Midbrain (tissue), 1 donor: ENCODE results near the gene ENDOD1.
"Not testable (repeated sequence)": the region's sequence is repeated elsewhere in the genome, so short reads cannot be mapped to it uniquely, and the experiment has no call there.

ENCODE experiments used
- DNase-seq: peaks from one replicate; lab custom pipeline; 2025; lab: John Stamatoyannopoulos, UW

ENDOD1 gene, protein sequence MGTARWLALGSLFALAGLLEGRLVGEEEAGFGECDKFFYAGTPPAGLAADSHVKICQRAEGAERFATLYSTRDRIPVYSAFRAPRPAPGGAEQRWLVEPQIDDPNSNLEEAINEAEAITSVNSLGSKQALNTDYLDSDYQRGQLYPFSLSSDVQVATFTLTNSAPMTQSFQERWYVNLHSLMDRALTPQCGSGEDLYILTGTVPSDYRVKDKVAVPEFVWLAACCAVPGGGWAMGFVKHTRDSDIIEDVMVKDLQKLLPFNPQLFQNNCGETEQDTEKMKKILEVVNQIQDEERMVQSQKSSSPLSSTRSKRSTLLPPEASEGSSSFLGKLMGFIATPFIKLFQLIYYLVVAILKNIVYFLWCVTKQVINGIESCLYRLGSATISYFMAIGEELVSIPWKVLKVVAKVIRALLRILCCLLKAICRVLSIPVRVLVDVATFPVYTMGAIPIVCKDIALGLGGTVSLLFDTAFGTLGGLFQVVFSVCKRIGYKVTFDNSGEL

DNA sequence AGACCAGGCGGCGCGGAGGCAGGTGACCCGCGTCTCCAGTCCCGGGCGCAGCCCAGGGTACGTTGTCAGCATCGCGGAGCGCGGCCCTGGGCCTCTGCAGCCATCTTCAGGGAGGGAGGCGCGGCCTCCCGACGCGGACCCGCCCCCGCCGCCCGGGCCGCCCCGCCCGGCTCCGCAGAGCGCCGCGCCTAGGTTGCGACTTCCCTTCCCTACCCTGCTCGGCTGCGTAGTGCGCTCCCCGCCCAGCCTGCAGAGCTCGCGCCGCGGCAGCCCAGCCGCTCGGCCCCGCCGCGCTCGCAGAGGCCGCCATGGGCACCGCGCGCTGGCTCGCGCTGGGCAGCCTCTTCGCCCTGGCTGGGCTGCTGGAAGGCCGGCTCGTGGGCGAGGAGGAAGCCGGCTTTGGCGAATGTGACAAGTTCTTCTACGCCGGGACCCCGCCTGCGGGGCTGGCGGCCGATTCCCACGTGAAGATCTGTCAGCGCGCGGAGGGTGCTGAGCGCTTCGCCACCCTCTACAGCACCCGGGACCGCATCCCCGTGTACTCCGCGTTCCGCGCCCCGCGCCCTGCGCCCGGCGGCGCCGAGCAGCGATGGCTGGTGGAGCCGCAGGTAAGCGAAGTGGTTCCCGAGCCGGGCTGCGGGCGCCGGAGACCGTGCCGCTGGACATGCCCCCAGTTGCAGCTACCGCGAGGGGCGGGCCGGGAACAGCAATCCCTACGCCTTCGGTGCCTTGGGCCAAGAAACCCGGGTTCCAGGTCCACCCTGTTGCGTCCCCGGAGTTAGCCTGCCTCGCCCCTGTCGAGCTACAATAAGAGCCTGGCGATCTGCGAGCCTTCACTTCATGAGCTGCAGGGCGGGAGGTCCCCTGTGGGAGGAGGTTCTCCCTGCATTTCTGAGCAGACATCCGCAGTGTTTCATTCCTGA lies at the start of gene ENDOD1:
ENDOD1 (plus strand) TSS at position 227 of the 923 bp plus-strand sequence; CDS start at position 309, 82 bp downstream.
- DNase-seq: peak; percentile 82

DNA sequence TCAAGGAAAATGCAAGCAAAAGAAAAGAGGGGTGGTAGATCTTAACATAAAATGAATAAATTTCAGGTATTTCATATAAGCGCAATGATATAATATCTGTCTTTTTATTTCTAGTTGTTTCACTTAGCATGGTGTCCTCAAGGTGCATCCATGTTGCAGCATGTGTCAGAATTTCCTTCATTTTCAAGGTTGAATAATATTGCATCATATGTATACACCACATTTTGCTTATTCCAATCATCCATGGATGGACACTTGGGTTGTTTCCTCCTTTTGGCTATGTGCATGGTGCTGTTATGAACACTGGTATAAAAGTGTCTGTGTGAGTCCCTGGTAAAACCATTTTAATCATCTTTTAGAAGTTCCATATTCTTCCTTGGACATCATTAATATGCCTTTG lies 47.4 kb upstream of the ENDOD1 start:
- no peak for DNase-seq

DNA sequence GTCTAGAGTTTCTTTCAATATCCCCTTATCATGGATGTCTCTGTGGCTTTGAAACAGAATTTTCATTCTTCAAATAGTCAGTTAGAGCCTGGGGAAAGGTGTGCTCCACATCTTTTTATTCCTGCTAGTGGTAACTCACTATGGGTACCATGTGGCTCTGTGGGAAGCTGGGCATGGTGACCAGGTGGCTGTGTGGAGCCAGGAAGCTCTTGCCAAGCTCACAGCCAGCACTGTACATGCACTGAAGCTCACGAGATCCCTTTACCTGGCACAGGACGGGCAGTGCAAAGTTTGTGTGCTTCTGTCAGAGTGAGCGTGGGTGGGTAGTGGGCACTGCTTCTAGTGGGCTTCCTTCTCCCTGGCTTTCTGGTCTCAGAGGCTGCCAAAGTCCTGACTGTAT lies 46.7 kb upstream of the ENDOD1 start:
- DNase-seq: no peak

DNA sequence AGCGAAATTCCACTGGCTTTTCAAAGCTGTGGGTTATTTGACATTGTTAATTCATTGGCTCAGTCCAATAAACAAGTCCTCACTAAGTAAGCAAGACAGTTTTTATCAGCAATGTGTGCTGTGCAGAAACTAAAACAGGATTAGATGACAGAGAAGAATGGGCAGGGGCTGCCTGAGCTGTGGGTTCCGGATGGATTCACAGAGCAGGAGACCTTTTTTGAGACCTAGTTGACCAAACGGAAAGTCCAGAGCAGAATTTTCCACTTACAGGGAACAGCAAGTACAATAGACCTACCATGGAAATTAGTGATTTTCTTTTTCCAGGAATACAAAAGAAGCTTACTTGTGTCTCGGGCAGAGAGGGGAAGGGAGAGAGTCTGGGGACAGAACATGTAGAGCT lies 45.6 kb upstream of the ENDOD1 start:
- DNase-seq: no peak

DNA sequence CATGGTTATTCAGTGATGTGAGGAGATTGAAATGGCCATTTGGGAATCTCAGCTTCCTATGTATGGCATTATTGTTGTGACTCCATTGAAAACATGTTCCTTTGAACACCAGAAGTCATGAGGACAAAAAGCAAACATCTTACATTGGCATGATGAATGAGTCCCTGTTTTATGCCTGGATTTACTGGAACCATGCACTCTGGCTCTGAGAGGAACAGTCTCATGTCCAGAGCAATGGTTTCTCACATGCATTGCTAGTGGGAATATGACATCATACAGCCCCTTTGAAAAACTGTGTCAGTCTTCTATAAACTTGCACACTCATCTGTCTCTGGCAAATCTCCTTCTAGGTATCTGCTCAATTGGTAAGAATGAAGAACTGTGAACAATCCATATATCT lies 43.8 kb upstream of the ENDOD1 start:
- no peak for DNase-seq

DNA sequence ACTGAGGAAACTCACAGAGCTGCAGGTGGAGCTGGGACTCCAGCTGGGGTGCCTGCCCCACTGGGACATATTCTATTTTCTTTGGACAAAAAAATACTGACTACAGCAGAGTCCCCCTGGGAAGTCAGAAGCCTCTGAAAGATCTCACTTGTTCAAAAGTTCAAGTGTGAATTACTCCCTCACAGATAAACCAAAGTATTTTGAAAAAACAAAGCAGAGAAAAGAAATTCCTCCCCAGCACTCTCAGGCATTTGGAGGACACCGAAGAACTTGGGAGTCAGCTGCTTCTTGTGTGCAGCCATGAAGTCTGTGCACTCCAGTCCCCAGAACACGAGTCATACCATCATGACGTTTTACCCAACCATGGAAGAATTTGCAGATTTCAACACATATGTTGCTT lies 40.5 kb upstream of the ENDOD1 start, which contains the start of gene KDM4F:
KDM4F (plus strand) TSS at position 301 of the 400 bp plus-strand sequence.
- not testable (repeated sequence) for DNase-seq

DNA sequence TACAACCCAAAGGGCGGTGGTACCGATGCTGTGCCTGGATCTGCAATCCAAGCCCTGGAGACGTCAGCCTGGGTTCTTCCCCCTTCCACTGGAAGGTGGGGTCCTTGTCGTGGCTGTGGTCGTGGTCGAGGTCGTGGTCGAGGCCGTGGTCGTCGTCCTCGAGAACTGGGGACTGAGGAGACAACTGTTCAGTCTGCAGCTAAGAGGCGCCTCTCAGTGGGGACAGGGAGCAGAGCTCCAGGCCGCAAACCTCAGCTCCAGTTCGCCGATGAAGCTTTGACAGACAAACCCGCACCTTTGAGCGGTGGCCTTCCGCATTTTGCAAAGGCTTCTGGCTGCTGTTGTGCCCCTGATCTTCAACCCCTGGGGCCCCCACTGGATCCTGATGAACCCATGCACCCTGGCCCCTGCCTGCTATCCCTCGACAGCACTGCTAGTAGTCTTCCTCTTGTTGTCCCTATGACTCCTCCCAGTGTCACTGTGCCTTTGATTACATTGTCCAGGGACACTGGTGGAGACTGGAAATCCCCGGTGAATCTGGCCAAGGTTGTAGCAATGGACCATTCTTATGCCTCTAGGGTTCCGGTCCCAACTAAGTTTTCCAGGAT lies 38.9 kb upstream of the ENDOD1 start:
- DNase-seq: no peak

DNA sequence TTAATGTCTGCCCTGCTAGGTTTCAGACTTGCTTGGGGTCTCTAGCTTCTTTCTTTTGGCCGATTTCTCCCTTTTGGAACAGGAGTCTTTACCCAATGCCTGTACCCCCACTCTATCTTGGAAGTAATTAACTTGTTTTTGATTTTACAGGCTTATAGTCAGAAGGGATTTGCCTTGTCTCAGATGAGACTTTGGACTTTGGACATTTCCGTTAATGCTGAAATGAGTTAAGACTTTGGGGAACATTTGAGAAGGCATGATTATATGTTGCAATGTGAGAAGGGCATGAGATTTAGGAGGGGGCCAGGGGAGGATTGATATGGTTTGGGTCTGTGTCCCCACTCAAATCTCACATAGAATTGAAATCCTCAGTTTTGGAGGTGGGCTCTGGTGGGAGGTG lies 35.3 kb upstream of the ENDOD1 start:
- DNase-seq: no peak

DNA sequence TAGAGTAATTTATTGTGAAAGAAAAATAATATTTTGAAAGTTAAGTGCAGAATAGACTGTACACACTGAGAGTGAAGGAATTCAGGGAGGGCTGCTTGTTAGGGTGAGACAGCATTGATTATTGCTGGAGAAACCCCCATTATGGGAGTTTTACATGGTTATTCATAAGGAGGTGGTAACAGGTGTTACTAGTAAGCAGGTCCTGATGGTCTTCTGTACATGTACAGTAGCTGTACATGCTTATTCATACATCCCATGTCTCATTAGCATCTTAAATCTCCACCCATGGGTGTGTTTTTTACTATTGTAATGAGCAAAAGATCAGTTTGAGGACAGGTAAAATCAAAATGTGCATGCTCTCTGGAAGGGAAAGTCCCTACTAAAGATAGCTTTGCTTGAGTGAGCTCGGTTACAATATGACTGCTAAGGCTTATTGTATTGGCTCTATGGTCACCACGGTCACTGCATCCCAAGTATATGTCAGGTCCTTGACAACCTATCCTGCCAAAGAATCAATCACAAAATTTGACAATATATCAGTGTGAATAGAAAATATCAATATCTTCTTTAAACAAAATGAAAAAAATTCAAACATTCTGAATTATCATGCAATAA lies 34.3 kb upstream of the ENDOD1 start:
- DNase-seq: no peak

DNA sequence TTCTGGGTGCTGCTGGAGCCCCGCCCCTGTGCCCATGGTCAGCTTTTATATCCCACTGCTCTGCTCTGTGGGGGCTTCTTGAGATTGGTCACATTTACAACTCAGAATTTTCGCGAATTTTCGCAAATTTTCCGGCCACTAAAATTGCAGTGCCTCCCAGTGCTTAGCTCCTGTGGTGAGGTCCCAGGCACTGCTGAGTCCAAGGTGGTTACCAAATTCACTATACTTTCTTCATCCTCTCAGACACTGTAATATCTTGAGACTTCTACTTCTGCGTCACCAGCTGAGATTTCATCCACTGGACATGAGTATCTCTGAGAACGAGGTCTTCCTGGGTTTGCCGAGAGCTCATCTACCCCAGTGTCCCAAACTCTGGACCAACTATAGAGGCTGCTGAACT lies 31.7 kb upstream of the ENDOD1 start:
- no peak for DNase-seq

DNA sequence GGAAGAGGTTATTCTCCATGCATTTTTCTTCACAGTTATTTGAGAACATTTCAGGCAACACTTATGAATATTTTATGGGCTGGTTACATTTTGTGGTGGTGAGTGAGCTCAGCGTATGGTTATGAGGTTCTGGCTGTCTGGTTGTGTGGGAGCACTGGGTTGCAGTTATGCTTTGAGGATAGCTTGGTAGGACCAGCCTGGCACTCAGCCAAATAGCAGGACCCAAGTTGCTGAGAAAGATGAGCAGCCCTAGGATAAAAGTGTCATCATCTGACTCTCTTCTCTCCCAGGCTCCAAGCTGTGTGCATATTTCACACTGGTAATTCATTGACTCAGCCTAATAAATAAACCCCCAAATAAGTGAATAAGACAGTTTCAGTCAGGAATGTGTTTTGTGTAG lies 31.0 kb upstream of the ENDOD1 start:
- DNase-seq: no peak

DNA sequence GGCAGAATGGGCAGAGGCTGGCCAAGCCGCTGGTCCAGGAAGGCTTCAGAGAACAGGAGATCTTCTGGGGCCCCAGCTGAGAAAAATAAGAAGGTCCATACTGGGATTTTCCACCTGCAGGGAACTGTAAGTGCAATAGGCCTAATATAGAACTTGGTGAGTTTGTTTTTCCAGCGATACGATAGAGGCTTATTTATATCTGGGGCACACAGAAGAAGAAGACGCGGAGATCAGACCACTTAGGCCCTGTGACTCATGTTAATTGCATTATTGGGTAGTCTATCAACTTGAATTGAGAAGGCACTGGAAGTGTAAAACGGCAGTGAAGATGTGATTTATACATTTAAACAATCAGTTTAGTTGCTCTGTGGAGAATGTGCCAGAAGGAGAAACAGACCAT lies 30.6 kb upstream of the ENDOD1 start:
- no peak for DNase-seq

DNA sequence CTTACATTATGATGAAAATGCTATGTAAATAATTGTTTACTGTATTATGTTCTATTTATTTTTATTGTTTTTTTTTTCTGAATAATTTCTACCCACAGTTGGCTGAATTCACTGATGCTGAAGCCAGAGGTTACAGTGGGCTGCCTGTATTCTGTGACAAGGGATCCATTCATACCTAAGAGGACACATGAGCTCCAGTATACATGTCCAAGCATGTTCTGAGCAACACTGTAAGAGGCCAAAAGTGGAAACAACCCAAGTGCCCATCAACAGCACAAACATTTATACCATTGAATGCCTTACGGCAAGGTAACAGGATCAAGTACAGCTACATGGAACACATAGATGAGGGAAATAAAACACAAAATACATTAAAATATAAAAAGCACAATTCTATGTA lies 24.3 kb upstream of the ENDOD1 start:
- no peak for DNase-seq

DNA sequence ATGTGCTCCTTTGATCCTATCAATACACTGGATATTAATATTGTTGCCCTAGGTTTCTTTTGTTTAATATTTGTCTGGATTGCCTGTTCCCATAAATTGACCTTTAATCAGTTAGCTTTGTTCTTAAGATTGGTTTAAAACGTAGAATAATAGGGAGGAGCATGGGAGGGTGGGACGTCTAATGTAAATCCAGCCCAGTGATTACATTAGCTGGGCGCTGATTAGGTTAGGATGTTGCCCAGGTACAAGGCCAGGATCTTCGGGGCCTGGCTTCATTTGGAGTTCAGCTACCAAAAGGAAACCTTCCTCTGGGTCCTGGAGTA lies 23.0 kb upstream of the ENDOD1 start, which contains the start of gene SRSF8:
SRSF8 (plus strand) TSS at position 204 of the 323 bp plus-strand sequence. CDS start 308 bp downstream, outside the sequence.
- DNase-seq: no peak

DNA sequence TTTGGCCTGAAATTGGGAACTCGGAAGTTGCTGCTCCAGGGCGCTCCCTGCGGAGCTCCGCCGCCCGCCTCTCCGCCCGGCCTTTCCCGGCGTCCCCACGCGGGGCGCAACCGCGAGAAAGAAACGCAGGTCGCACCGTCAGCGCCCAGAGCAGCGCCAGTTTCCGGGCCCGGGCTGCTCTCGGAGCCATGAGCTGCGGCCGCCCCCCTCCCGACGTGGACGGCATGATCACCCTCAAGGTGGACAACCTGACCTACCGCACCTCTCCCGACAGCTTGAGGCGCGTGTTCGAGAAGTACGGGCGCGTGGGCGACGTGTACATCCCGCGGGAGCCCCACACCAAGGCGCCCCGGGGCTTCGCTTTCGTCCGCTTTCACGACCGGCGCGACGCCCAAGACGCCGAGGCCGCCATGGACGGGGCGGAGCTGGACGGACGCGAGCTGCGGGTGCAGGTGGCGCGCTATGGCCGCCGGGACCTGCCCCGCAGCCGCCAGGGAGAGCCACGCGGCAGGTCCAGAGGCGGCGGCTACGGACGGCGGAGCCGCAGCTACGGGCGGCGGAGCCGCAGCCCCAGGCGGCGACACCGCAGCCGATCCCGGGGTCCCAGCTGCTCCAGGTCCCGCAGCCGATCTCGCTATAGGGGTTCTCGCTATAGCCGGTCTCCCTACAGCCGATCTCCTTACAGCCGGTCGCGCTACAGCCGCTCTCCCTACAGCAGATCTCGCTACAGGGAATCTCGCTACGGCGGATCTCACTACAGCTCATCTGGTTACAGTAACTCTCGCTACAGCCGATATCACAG lies 22.4 kb upstream of the ENDOD1 start:
- DNase-seq: peak; percentile 88

DNA sequence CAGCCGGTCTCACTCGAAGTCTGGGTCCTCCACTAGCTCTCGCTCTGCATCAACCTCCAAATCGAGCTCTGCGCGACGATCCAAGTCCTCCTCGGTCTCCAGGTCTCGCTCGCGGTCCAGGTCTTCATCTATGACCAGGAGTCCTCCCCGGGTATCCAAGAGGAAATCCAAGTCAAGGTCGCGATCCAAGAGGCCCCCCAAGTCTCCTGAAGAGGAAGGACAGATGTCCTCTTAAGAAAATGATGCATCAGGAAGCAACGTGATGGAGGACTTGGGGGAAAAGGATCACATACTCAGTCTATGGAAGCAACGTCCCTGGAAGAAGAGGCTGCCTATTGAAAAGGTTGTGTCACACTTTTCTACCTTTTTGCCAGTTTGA lies 21.8 kb upstream of the ENDOD1 start:
- DNase-seq: no peak

DNA sequence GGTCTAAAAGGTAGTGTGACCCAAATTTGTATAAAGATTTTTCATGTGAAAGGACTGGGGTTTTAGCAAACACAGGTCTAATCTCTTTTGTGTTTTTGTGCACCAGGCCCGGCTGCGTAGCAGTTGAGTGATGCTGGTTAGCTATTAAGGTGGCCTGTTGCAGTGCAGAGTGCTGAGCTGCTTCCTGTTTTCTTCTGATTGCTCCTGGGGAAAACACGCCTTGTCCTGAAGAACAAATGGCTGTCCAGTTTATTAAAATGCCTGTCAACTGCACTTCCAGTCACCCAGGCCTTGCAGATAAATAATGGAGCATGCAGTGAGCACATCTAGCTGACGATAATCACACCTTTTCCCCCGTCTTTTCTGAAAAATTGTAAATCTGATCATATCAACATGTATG lies 21.1 kb upstream of the ENDOD1 start:
- DNase-seq: peak; percentile 76

DNA sequence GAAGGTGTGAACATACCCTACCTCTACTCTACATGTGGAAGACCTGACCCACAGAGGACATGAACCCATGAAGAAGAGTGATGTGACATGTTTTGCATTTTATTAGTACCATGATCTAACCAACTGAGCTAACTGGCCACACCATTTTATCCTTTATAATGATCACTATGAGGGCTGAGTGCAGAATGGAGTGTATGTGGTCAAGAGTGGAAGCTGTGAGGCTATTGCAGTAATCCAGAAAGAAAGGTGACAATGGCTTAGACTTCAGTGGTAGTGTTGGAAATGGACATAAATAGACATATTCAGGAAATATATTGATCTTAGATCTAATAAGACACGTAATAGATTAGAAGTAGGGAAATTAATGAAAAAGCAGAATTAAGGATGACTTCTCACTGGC lies 19.2 kb upstream of the ENDOD1 start:
- DNase-seq: no peak

DNA sequence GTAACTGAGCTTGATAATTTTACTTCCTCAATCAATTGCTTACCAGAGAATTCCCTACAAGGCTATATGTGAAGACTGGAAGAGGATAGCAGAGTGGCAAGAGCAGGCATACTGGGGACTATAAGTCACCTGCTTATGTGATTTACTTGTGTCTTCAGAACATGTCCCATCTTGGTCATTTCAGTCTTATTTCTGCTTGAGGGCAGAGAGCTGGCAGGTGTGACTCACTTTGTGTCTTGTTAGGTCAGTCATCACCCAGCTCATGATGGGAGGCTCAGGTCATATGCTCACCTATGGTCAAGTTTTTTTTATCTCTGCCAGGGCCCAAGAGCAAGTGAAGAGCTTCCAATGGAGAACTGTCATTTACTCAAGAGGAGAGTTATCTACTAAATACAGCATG lies 16.7 kb upstream of the ENDOD1 start:
- DNase-seq: no peak

DNA sequence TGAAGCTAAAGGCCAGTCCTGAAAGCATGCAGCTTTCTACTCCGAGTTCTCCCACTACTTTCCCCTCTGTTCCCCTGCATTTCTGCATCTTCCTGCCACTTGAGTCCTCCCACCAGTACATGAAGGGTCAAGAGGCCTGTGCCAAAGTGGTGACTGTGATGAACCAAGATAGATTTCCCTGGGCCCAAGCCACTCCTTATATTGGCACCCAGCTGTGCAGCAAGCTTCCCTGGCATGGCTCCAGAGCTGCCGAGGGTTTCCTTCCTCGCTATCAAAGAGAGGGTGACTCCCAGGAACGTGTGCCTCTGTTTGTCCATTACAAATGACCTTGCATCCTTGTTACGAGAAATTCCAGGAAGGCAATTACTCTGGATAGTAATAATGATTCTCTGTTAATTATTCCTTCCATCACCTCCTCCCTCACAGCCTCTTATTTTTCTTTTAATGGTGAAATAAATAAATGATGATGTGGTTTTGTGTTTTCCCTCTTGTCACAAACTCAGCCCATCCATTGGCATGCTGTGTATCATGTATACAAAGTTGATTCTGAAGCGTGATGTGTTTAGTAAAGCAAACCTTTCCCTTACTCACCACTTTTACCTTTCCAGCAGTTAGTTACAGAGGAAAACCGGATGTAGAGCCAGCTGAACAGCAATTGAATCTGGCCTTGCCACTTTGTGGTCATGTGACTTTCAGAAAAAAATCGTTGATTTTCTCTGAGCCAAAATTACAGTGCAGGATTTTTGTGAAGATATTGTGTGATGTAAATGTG lies 14.7 kb upstream of the ENDOD1 start:
- DNase-seq: peak; percentile 31
